Stimulated activated naive CD8-positive, alpha-beta T cell treated with anti-CD3 and anti-CD28 coated beads, Interleukin-15, amount 100 ng/mL, for 72 hours (primary cell): ENCODE results near the gene WIZ.

ENCODE experiments used
- ATAC-seq: fragments of 150-1000 bp; cut with Tn5 transposase; 2 replicates; pipeline ENCODE4 v1.10.0; 2021; ENCODE audit warnings: mild to moderate bottlenecking, moderate library complexity
- DNase-seq, 2 donors: peaks; one replicate each; pipeline ENCODE4 v3.0.0; 2021 to 2022
- H3K27ac Mint-ChIP-seq, 2 donors: one replicate each; pipeline ENCODE4 v1.8.0; 2022; ENCODE audit warnings: mild to moderate bottlenecking in 2 of 2, mixed read lengths in 2 of 2, moderate library complexity in 2 of 2
- H3K27me3 Mint-ChIP-seq: one replicate; pipeline ENCODE4 v1.8.0; 2022; ENCODE audit warnings: mixed read lengths
- H3K4me1 Mint-ChIP-seq: one replicate; pipeline ENCODE4 v1.8.0; 2022; ENCODE audit warnings: mild to moderate bottlenecking, mixed read lengths
- H3K4me3 Mint-ChIP-seq, 2 donors: one replicate each; pipeline ENCODE4 v1.8.0; 2022; ENCODE audit warnings: mild to moderate bottlenecking in 2 of 2, mixed read lengths in 2 of 2, moderate library complexity in 1 of 2
- H3K9me3 Mint-ChIP-seq, 2 donors: one replicate each; pipeline ENCODE4 v1.8.0; 2022; ENCODE audit warnings: mixed read lengths in 2 of 2

WIZ gene

DNA sequence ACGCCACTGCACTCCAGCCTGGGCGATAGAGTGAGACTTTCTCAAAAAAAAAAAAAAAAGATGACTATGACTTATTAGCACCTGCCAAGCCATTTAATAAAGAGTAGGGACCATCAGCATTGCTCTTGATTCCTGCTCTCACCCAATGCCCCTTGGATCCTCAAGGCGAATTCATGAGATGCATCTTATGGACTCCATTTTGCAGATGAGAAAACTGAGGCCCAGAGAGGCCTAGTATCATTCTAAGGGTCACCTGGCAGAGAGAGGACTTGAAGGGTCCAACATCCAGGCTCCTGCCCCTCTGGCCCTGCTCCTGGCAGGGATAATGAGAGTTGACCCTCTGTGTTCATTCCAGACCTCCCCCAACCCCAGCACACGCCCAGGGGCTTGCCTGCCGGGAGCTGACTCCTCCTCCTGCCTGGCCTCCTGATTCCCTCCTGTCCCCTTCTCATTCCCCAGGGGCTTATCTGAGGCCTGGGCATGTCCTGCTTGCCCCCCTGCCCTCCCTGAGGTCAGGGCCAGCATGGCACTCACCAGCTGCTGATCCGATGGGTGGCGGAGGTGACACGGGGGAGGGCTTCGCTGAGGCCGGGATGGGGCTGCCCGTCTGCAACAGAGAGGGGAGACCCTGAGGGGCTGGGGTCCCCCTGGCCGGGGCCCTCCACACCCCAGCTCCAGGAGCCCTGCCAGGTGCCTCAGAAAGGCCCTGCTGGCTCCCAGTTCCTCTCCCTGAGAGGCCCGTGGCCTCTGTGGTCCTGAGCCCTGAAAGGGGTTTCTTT is 7.4 kb downstream of the WIZ start:
- ATAC-seq, result no peak
- no peak overlapping the region for H3K27ac Mint-ChIP-seq

DNA sequence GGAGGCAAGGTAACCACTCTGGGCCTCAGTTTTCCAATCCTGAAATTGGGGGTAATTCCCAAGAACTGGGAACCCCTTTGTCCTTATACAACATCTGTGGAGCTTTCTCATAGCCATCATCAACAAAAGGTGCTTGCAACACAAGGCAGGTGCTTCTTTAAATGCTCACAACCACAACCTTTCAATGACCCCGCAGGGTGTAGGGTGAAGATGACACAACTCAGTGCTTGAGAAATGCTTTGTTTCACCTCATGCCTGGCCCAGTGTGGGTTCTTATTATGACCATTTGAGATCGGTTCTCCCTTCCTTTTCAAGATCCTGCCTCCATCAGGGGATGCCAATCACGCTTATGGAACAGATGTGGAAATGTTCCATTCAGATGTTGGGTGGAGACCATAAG is 8.4 kb downstream of the WIZ start:
- Mint-ChIP-seq H3K4me3 (no peak overlapping the region), H3K27me3 (no peaks in the 10 kb centered on the region), H3K9me3 (no peaks in the 10 kb centered on the region), H3K4me1 (peaks cover 4% of the 10 kb centered on the region), H3K27ac (no peak overlapping the region)
- ATAC-seq, result no peak
- DNase-seq, result no peak

More for the DNA sequence above, 7.4 kb downstream of the WIZ start:
- Mint-ChIP-seq H3K4me1 (no peaks in the 10 kb centered on the region), H3K27me3 (no peaks in the 10 kb centered on the region), H3K4me3 (no peak overlapping the region), H3K9me3 (no peaks in the 10 kb centered on the region)
- no peak for DNase-seq

DNA sequence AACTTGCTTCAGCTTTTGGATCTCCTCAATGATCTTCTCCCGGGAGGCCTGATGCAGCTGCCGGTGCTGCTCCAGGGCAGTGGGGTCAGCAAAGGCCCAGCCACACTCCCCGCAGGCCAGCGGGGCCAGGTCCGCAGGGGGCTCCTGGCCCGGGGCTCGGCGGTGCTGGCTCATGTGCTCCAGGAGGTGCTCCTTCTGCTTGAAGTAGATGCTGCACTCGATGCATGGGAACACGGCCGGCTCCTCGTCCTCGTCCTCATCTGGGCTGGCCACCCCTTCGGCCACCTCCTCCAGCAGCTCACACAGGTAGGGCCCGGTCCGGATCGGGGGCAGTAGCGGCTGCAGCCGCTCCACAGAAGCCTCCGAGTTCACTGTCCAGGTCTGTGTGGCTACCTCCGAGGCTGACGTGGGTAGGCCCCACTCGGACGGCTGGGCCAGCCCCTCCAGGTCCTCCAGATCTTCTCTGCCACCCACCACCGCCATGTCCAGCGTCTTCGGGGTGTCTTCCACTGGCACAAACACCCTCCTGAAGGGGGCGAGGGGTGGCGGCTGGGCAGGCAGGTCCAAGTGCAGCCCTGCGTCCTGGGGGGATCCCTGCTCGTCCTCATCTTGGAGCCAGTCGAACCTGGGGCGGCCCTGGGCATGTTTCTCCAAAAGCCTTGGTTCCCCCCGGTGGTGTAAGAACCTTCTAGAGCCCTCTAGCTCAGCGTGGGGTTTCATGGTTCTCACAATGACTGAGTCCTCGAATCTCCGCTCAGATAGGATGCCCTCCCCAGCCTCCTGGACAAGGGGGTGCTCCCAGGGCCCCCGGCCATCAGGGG is 9.7 kb downstream of the WIZ start:
- ATAC-seq, result no peak
- Mint-ChIP-seq H3K9me3 (no peaks in the 10 kb centered on the region), H3K4me3 (no peak overlapping the region), H3K27me3 (no peaks in the 10 kb centered on the region), H3K27ac (no peak overlapping the region), H3K4me1 (peaks cover 7% of the 10 kb centered on the region)
- no peak for DNase-seq

DNA sequence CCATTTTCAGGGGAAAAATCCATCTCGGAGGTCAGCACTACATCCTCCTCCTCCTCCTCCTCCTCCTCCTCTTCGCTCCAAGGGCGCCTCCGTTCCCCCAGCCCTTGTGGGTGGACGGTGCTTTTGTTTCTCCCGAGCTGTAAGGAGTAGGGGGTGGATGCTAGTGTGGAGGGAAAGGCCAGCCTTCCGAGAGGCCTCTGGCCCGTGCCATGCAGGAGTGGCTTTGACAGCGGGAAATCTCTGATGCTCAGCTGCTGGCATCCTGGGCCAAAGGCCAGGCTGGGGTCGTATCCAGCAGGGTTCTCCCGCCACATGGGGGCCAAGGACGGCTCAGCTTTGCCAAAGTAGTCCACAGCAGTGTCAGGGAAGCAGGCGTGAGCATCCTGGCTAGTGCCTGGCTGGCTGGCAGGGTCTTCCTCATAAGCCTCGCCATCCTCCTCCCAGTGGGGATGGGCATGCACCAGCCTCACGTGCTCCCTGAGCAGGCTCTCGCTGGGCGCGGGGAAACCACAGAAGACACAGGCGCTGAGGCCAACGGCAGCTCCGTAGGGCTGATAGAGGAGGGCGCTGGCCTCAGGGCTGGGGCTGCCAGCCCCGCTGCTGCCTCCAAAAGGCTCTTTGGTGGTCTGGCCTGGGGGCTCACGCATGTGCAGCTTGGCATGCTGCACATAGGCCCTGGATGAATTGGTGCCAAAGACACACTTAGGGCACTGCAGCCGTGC is 10.5 kb downstream of the WIZ start:
- no peak overlapping the region for H3K4me3 Mint-ChIP-seq
- DNase-seq, result no peak
- no peaks in the 10 kb centered on the region for H3K9me3 Mint-ChIP-seq
- no peak for ATAC-seq
- H3K27me3 Mint-ChIP-seq, result no peaks in the 10 kb centered on the region
- peaks cover 7% of the 10 kb centered on the region for H3K4me1 Mint-ChIP-seq
- peak overlapping the region in 1 of 2 donors; percentile 76 for H3K27ac Mint-ChIP-seq

DNA sequence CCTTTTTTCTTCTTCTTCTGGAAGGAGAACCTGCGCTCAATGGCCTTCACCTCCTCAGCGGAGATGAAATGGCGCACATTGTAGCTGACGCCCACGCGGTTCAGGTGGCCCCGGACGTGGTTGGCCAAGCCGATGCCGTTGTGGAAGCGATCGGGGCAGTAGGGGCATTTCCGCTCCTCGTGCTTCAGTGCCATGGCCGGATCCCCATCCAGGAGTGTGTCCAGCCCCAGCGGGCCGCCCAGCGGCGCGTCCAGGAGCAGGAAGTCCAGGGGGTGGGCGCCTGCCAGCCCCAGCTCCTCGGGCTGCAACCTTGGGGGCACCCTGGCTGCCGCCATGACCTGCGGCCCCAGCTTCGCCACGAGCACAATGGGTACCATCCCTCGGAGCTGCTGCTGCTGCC is 11.2 kb downstream of the WIZ start:
- H3K4me1 Mint-ChIP-seq, result peaks cover 9% of the 10 kb centered on the region
- no peak overlapping the region for H3K4me3 Mint-ChIP-seq
- ATAC-seq, result no peak
- H3K9me3 Mint-ChIP-seq, result no peaks in the 10 kb centered on the region
- H3K27ac Mint-ChIP-seq, result no peak overlapping the region
- no peak for DNase-seq
- H3K27me3 Mint-ChIP-seq, result no peaks in the 10 kb centered on the region

DNA sequence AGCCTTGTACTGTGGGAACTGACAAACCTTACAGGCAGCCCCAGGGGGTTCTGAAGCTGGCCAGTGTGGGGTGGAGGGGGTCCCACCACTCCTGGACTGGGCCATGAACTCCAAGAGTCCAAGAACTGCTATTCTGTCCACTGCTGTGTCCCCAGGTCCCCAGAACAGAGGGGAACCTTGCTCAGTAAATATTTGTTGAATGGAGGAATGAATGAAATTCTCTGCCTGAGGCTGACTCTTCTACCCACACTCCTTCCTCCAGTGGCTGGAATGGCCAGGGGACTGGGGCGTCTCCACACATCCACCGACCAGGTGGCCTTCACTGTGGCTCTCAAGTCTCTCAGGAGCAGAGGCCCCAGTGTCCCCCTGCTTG is 11.6 kb downstream of the WIZ start:
- H3K4me1 Mint-ChIP-seq, result peaks cover 14% of the 10 kb centered on the region
- no peaks in the 10 kb centered on the region for H3K27me3 Mint-ChIP-seq
- no peak overlapping the region for H3K4me3 Mint-ChIP-seq
- ATAC-seq (no peak), DNase-seq (no peak)
- no peaks in the 10 kb centered on the region for H3K9me3 Mint-ChIP-seq
- no peak overlapping the region for H3K27ac Mint-ChIP-seq

DNA sequence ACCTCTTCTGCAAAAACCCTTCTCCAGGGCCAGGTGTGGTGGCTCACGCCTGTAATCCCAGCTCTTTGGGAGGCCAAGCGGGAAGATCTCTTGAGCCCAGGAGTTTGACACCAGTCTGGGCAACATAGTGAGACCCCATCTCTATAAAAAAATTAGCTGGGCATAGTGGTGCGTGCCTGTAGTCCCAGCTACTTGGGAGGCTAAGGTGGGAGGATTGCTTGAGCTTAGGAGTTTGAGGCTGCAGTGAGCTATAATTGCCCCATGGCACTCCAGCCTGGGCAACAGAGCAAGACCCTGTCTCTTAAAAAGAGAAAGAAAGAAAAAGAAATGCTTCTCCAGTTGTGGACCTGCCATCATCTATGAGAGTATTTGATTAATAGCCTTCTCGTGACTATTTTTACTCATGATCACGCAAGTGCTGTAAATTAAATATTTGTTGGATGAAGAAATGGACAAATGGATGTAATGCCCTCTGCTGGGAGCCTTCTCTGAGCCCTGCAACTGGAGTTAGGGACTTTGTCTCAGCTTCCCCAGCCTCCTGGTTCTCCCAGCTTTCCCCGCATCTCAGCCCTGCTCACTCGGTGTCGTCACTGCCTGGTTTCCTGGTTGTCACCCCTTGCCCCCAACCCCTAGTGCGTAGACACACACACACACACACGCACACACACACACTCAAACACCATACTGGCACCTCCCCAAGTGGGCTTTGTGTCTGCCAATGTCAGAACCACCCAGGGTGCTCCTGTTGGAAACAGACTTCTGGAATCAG is 12.2 kb downstream of the WIZ start:
- Mint-ChIP-seq H3K9me3 (no peaks in the 10 kb centered on the region), H3K27ac (no peak overlapping the region), H3K4me1 (peaks cover 17% of the 10 kb centered on the region), H3K4me3 (no peak overlapping the region), H3K27me3 (no peaks in the 10 kb centered on the region)
- ATAC-seq, result no peak
- DNase-seq, result no peak

DNA sequence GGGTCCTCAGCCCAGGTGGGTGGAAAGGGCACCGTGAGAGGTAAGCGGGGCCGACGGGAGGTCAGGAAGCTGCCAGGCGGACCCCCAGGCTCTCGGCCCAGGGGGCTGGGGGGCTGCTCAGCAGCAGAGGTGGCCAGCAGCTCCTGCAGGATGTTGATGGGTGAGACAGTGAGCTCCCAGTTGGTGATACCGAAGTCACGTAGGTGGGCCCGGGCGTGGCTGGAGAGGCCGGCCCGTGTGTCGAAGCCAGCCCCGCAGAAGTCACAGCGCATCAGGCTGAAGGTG is 13.0 kb downstream of the WIZ start:
- no peaks in the 10 kb centered on the region for H3K9me3 Mint-ChIP-seq
- ATAC-seq, result no peak
- no peaks in the 10 kb centered on the region for H3K27me3 Mint-ChIP-seq
- peaks cover 19% of the 10 kb centered on the region for H3K4me1 Mint-ChIP-seq
- H3K27ac Mint-ChIP-seq, result no peak overlapping the region
- no peak for DNase-seq
- H3K4me3 Mint-ChIP-seq, result no peak overlapping the region

DNA sequence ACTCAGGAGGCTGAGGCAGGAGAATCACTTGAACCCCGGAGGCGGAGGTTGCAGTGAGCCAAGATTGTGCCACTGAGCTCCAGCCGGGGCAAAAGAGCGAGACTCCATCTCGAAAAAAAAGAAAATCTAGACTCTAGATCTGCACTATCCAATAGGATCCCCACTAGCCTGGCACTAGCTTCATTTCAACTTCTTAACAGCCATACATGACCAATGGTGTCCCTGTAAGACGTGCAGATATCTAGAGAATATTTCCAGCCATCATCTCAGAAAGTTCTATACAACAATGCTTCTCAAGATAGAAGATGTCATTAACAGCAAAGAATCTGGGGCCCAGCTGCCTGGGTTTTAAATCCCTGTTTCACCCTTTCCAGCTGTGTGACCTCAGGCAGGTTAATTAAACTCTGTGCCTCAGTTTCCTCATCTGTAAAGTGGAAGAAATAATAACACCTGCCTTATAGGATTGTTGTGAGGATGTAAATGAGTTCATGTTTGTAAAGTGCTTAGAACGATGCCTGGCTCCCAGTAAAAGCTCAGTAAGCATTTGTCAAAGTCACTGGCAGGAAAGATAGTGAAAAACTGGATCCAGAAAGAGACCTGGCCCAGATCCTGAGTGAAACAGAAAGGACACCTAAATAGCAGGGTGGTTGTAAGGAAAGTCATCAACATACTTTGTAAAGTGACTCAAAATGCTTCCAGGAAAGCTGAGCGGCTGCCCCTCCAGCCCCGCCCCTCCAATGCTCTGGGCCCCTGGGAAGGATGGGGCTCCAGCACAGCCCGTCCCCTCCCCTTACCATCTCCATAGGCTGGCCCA is 13.5 kb downstream of the WIZ start:
- no peaks in the 10 kb centered on the region for H3K9me3 Mint-ChIP-seq
- ATAC-seq (no peak), DNase-seq (no peak)
- no peak overlapping the region for H3K4me3 Mint-ChIP-seq
- H3K4me1 Mint-ChIP-seq, result peaks cover 25% of the 10 kb centered on the region
- no peak overlapping the region for H3K27ac Mint-ChIP-seq
- H3K27me3 Mint-ChIP-seq, result no peaks in the 10 kb centered on the region

DNA sequence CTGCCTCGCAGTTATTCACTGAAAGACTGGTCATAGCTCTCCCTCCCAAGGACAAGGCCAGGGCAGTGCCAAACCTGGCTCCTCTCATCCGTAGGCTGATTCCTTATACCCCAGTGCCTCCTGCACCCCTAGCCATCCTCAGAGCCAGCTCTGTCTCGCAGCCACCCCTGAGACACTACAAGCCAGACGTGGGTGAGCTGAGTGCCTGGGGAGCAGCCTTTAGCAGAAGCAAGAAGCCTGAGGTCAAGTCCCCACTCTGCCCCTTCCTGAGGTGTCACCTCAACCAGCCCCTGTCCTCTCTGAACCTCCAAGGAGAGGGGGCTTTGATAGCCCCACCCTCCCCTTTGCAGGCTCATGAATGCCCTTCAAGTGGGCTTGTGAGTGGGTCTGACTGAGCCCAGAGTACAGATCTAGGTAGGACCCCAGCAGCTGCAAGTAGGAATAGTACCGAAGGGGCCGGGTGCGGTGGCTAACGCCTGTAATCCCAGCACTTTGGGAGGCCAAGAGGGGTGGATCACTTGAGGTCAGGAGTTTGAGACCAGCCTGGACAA is 16.2 kb downstream of the WIZ start:
- H3K9me3 Mint-ChIP-seq, result no peaks in the 10 kb centered on the region
- no peak for DNase-seq
- H3K4me1 Mint-ChIP-seq, result peaks cover 37% of the 10 kb centered on the region
- H3K4me3 Mint-ChIP-seq, result peak overlapping the region; percentile 92 to 97
- no peak for ATAC-seq
- no peaks in the 10 kb centered on the region for H3K27me3 Mint-ChIP-seq
- peak overlapping the region; percentile 84 to 97 for H3K27ac Mint-ChIP-seq

DNA sequence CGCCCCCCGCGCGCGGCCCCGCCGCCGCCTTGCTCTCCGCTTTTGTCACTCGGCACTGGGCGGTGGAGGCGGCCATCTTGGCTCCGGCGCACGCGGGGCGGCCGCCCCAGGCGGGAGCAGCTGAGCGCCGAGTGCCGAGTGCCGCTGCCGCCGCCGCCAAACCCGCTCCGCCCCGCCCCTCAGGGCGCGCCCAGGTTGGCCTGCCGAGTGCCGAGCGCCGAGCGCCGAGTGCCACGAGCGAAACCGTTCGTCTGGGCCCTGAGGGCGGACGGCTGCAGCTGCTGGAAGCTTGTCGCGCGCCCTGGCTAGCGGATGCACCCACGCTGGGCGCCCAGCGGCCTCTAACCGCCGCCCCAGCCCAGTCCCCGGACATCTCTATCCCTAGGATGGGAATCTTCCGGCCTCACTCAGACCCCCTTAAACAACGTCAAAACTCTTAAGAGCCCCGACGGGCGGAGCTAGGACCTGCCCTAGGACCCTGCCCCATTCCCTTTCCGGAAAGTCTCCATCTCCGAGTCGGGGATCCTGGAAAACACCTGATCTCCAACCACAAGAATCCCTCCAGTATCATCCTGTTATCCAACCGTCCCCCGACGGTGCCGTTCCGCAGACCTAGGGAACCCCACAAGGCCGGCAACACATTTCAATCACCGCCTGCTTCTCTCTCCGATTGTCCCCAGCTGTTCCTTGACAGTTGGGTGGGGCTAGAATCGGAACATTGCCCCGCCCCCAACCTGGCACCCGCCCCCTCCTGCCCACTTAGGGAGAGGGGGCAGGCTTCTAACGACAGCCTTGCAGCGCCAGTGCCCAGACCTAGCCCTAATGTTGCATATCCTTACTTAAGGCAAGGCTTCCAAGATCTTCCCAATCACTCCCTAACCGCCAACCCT is 16.9 kb downstream of the WIZ start:
- DNase-seq (peak; percentile 92 to 93), ATAC-seq (peak; percentile 90)
- Mint-ChIP-seq H3K27me3 (no peaks in the 10 kb centered on the region), H3K9me3 (no peaks in the 10 kb centered on the region), H3K4me3 (peak overlapping the region; percentile 92 to 97), H3K27ac (peak overlapping the region; percentile 84 to 97), H3K4me1 (peaks cover 37% of the 10 kb centered on the region)

DNA sequence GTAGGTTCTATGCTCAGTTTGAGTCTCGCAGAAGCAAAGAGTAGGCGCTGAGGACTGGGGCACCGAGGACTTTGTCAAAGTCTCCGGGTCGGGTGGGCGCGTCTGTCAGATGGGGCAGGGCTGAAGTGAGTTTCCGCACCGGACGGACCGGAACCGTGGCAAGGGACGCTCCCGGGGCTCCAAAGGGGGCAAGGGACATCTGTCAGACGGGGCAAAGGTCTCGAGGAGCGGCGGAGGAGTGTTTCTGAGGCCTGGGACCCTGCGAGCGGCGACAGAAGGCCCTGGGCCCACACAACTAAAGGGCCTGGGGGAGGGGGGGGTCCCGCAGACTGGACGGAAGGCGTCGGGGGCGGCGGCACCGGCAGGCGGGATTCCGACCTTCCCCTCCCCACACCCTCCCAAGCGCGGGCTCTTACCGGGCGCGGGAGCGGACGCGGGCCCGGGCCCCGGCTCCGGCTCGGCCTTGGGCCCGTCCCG is 17.7 kb downstream of the WIZ start:
- ATAC-seq, result peak; percentile 31
- peak in 1 of 2 donors; percentile 42 for DNase-seq
- Mint-ChIP-seq H3K9me3 (no peaks in the 10 kb centered on the region), H3K4me3 (peak overlapping the region; percentile 89 to 94), H3K27me3 (no peaks in the 10 kb centered on the region), H3K4me1 (peaks cover 43% of the 10 kb centered on the region), H3K27ac (peak overlapping the region; percentile 98 to 99)

DNA sequence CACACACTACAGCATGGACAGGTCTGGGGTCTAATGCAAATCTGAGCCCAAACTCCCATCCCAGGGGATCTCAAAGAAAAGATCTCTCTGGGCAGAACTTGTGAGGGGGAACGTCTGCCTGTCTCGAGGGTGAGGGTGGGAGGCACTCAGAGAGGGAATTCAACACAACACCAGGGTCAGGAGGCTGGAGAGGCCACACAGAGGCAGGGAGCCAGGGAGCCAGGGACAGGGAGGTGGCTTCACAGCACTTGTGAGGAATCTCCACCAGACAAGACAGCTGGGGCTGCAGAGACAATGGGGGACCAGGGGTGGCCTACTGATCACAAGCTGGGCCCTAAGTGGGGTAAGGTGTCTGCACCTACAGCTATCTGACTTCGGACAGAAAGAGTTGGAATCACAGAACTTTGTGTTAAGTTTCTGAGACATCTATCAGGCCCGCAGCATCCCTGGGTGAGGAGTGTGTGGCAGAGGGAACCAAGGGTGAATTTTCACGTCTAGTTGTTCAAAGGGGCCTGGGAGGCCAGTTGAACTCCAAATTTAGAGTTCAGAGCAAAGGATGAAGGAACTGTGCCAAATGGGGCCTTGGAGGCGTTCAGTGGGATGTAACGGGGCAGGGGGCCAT is 18.2 kb downstream of the WIZ start:
- no peaks in the 10 kb centered on the region for H3K9me3 Mint-ChIP-seq
- H3K27me3 Mint-ChIP-seq, result no peaks in the 10 kb centered on the region
- ATAC-seq (no peak), DNase-seq (no peak)
- peaks cover 47% of the 10 kb centered on the region for H3K4me1 Mint-ChIP-seq
- peak overlapping the region; percentile 98 to 99 for H3K27ac Mint-ChIP-seq
- H3K4me3 Mint-ChIP-seq, result peak overlapping the region; percentile 89 to 94
